ENCODE measurements around the gene MCRIP2. TPM values are rescaled to one million over a fixed set of nuclear protein-coding genes. Genes with fewer than 3 reads are reported as not detected.

Gene MCRIP2
- total RNA-seq, 1 donor from 2014 or later, result 27.0 TPM

DNA sequence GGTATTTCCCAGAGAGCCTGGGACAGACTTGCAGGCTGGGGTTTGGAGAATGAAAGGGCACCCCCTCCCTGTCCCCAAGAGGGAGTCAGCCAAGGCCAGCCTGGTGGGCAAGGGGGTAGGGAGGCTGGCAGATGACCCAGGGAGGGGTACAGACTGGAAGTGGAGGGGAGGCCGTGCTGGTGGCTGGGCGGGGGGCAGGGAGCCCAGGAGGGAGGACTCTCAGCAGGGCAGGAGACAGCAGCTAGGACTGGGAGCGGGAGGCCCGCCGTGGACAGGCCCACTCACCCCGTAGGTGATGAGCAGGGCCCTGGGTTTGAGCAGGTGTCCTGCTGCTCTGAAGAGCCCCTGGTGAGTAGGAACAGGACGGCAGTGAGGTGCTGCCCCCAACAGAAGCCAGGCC lies 6.6 kb upstream of the MCRIP2 start:
- Histone ChIP-seq H3K4me3 (peak overlapping the region; percentile 69 to 96), H3K27me3 (no peaks in the 10 kb centered on the region), H3K36me3 (no peaks in the 10 kb centered on the region), H3K27ac (no peak overlapping the region), H3K4me1 (peaks cover 40% of the 10 kb centered on the region), H3K9me3 (no peaks in the 10 kb centered on the region)
- no peak for TF ChIP-seq POLR2A (IDR thresholded peaks at IDR 0.05)
- no peak for TF ChIP-seq POLR2AphosphoS5 (IDR thresholded peaks at IDR 0.05; ENCODE audit: insufficient read depth in 1 of 2, low read depth in 1 of 2)
- TF ChIP-seq, protein P1, sequence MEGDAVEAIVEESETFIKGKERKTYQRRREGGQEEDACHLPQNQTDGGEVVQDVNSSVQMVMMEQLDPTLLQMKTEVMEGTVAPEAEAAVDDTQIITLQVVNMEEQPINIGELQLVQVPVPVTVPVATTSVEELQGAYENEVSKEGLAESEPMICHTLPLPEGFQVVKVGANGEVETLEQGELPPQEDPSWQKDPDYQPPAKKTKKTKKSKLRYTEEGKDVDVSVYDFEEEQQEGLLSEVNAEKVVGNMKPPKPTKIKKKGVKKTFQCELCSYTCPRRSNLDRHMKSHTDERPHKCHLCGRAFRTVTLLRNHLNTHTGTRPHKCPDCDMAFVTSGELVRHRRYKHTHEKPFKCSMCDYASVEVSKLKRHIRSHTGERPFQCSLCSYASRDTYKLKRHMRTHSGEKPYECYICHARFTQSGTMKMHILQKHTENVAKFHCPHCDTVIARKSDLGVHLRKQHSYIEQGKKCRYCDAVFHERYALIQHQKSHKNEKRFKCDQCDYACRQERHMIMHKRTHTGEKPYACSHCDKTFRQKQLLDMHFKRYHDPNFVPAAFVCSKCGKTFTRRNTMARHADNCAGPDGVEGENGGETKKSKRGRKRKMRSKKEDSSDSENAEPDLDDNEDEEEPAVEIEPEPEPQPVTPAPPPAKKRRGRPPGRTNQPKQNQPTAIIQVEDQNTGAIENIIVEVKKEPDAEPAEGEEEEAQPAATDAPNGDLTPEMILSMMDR (IDR thresholded peaks at IDR 0.05), result no peak
- no peak for DNase-seq (ENCODE audit: extremely low spot score in 2 of 2)
- intact Hi-C loops (cut with DNase I), result no loop called here

DNA sequence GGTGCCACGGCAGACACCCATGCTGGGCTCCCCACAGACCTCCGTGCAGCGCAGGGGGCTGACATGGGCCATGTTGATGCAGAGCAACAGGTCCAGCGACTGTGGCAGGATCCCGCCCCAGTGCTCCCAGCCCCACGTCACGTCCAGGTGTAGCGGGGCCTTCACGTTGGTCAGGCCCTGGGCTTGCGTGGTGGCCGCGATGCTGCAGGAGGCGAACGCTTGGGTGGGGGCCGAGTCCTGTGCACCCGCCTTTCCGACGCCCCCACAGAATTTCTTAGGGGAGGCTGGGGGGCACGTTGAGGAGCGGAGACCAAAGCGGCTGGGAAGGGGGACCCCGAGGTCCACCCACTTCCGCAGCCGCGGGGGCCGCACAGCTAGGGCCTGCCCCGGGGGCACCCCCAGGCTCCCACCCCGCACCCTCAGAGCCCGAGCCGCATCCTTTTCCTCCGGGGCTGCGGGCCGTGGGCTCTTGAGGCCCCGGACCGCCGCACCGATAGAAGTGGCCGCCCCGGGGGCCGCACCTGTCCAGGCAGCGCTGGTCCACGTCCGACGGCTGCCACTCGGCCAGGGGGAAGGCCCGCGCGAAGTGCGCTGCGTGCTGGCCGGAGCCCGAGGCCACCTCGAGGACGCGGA lies 5.9 kb upstream of the MCRIP2 start:
- TF ChIP-seq POLR2A (IDR thresholded peaks at IDR 0.05) (no peak), POLR2AphosphoS5 (IDR thresholded peaks at IDR 0.05; ENCODE audit: insufficient read depth in 1 of 2, low read depth in 1 of 2) (no peak)
- TF ChIP-seq, protein P1 (IDR thresholded peaks at IDR 0.05), result no peak
- H3K9me3 ChIP-seq, result no peaks in the 10 kb centered on the region
- H3K27ac ChIP-seq, result peak overlapping the region; percentile 99
- H3K36me3 ChIP-seq, result no peaks in the 10 kb centered on the region
- H3K4me3 ChIP-seq, result peak overlapping the region; percentile 69 to 96
- DNase-seq (ENCODE audit: extremely low spot score in 2 of 2), result no peak
- H3K27me3 ChIP-seq, result no peaks in the 10 kb centered on the region
- intact Hi-C loops (cut with DNase I), result no loop called here
- H3K4me1 ChIP-seq, result peaks cover 39% of the 10 kb centered on the region

DNA sequence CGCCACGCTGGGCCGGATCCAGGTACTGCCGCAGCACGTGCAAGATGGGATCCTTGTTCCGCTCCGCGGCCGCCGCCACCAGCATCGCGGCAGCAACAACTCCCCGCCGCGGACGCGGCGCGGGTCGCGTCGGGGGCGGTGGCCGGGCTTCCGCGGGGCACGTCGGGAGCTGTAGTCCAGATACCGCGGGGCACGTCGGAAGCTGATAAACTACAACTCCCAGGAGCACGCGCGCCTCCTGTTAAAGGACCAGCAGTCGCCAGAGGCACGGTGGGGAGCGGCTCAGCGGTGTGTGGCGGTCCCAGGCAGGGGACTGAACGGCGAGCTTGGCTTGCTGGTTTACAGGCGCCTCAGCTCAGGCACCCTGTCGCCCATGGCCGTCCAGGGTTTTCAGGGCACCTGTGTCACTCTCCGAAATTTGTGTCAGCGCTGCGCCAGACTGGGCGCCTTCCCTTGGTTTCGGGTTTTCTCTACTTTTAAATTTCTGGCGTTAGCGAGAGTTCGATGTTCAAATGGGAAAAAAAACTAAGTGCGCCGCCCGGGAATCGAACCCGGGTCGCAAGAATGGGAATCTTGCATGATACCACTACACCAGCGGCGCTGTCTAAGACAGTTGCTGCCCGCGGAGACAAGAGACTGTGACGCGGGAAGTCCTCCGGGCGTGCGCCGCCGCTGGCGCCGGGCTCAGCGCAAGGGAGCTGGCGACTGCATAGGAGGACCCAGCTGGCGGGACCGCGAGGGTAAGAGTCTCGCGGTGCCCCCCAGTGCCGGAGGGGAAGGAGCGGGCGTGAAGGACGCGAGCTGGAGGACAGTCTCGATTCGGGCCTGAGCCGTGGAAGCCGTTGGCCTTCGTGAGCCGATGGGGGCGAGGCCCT lies 5.2 kb upstream of the MCRIP2 start, which contains the start of gene METTL26:
Gene METTL26, minus strand, starts transcription at position 100 of the 875 bp plus-strand sequence. Its CDS starts 15 bp downstream, at position 85.
- H3K4me1 ChIP-seq, result peaks cover 37% of the 10 kb centered on the region
- H3K9me3 ChIP-seq, result no peaks in the 10 kb centered on the region
- H3K4me3 ChIP-seq, result peak within 1 kb of the TSS; percentile 69 to 96
- H3K27ac ChIP-seq, result peak within 1 kb of the TSS; percentile 99
- DNase-seq (ENCODE audit: extremely low spot score in 2 of 2), result peak in 1 of 2 donors; percentile 97
- TF ChIP-seq, protein P1 (IDR thresholded peaks at IDR 0.05), result peak in 1 of 3 experiments; percentile 10
- TF ChIP-seq POLR2A (IDR thresholded peaks at IDR 0.05) (peak in 1 of 2 donors; percentile 33), POLR2AphosphoS5 (IDR thresholded peaks at IDR 0.05; ENCODE audit: insufficient read depth in 1 of 2, low read depth in 1 of 2) (peak; percentile 64 to 90)
- H3K36me3 ChIP-seq, result no peaks in the 10 kb centered on the region
- no peaks in the 10 kb centered on the region for H3K27me3 ChIP-seq
- intact Hi-C loops (cut with DNase I), result no loop called here

DNA sequence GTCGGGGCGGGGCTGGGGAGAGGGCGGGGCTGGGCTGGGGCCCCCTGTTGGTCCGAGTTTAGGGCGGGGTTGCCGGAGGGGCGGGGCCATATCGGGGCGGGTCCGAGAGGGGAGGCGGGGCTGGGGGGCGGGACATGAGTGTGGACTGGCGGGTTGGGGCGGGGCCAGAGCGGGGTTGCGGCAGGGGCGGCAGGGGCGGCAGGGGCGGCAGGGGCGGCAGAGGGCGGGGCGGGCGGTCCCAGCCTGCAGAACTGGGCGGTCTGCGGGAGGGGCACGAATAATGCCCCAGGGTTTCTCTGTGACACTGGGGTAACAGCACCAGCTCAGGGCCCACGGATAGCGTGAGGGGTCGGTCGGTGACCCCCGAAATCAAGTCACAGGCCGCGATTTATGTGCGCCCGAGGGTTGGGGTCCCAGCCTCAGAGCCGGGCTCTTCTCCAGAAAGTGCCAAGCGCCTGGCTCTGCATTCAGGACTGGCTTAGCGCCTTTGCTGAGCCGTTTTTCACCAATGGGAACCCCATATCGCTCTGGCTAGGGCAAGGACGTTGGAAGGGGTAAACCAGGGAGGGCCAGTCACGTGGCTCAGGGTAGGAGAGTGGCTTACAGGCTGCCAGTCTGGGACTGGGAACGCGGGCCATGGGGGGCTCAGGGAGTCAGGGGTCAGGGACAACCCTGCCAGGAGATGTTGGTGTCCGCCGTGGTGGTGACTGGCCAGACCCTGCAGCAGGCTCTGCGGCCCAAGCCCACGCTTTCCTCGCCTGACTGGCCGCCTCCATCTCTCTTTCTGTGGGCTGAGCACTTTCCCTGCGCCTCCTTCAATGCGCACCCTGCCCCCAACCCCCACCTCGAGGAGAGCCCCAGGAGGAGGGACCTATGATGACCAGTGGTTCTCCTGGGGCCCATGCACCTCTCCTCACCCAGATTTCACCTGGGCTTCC lies 4.3 kb upstream of the MCRIP2 start:
- no peak for DNase-seq (ENCODE audit: extremely low spot score in 2 of 2)
- Histone ChIP-seq H3K27ac (peak overlapping the region; percentile 99), H3K4me3 (peak overlapping the region; percentile 69 to 96), H3K36me3 (no peaks in the 10 kb centered on the region), H3K4me1 (peaks cover 38% of the 10 kb centered on the region), H3K9me3 (no peaks in the 10 kb centered on the region), H3K27me3 (no peaks in the 10 kb centered on the region)
- intact Hi-C loops (cut with DNase I), result no loop called here
- TF ChIP-seq POLR2AphosphoS5 (IDR thresholded peaks at IDR 0.05; ENCODE audit: insufficient read depth in 1 of 2, low read depth in 1 of 2), result no peak
- TF ChIP-seq, protein P1 (IDR thresholded peaks at IDR 0.05), result peak in 1 of 3 experiments; percentile 1
